ENCODE data around the gene FKBP2.

DNA sequence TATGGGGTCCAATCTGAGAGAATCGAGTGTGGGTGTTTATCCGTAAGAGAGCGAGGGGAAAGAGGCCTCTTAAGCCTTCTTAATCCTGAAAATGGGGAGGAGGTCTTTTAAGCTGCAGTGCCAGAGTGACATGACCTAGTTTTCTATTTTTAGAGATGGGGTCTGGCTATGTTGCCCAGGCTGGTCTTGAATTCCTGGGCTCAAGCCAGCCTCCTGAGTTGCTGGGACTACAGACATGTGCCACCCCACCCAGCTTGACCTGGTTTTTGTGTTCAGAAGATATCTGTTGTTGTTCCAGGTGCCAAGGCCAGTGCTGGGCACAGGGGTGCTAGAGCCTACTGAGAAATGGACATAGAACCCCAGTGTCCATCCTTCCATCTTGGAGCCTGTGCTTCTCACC lies 42.2 kb downstream of the FKBP2 start:
- TF ChIP-seq, protein P1, sequence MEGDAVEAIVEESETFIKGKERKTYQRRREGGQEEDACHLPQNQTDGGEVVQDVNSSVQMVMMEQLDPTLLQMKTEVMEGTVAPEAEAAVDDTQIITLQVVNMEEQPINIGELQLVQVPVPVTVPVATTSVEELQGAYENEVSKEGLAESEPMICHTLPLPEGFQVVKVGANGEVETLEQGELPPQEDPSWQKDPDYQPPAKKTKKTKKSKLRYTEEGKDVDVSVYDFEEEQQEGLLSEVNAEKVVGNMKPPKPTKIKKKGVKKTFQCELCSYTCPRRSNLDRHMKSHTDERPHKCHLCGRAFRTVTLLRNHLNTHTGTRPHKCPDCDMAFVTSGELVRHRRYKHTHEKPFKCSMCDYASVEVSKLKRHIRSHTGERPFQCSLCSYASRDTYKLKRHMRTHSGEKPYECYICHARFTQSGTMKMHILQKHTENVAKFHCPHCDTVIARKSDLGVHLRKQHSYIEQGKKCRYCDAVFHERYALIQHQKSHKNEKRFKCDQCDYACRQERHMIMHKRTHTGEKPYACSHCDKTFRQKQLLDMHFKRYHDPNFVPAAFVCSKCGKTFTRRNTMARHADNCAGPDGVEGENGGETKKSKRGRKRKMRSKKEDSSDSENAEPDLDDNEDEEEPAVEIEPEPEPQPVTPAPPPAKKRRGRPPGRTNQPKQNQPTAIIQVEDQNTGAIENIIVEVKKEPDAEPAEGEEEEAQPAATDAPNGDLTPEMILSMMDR (IDR thresholded peaks at IDR 0.05): no peak
- TF ChIP-seq EZH2phosphoT487 (IDR thresholded peaks at IDR 0.05): no peak
